Measurements from ENCODE around the gene GRHL1.

- TF ChIP-seq CTCF (IDR thresholded peaks at IDR 0.05) (no peak), POLR2A (IDR thresholded peaks at IDR 0.05) (no peak)
Measured at GRCh38 chr2:9975328-9975727, 23.8 kb downstream of the GRHL1 start.
